ENCODE results near the gene LRP2.

DNA sequence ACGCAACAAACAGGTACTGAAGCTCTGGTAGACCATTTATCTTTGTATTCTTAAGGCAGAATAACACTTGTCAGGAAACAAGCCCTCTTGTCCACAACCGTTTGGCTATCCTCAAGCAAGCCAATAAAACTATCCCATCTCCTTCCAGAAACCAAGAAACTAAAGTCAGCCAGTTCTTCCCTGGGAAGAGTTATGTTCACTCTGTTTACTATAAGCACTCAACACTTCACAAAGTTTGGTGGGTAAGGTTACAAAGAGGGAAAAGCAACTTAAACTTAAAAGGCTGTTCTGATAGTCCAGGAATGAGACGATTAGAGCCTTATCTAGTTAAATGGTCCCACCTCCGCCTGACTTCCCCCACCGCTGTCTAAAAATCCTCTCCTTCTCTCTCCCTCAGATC lies 25.6 kb downstream of the LRP2 start:
- TF ChIP-seq, protein P1, sequence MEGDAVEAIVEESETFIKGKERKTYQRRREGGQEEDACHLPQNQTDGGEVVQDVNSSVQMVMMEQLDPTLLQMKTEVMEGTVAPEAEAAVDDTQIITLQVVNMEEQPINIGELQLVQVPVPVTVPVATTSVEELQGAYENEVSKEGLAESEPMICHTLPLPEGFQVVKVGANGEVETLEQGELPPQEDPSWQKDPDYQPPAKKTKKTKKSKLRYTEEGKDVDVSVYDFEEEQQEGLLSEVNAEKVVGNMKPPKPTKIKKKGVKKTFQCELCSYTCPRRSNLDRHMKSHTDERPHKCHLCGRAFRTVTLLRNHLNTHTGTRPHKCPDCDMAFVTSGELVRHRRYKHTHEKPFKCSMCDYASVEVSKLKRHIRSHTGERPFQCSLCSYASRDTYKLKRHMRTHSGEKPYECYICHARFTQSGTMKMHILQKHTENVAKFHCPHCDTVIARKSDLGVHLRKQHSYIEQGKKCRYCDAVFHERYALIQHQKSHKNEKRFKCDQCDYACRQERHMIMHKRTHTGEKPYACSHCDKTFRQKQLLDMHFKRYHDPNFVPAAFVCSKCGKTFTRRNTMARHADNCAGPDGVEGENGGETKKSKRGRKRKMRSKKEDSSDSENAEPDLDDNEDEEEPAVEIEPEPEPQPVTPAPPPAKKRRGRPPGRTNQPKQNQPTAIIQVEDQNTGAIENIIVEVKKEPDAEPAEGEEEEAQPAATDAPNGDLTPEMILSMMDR (IDR thresholded peaks at IDR 0.05; ENCODE audit: low read depth, low read length, missing input control) = no peak
- TF ChIP-seq YY1 (IDR thresholded peaks at IDR 0.05) (no peak), HNF4A (conservative IDR thresholded peaks at IDR 0.05) (no peak), EGR1 (IDR thresholded peaks at IDR 0.05; ENCODE audit: low read depth in 2 of 2) (no peak), RAD21 (IDR thresholded peaks at IDR 0.05) (no peak), GABPA (IDR thresholded peaks at IDR 0.05 in 1 of 2, conservative IDR thresholded peaks at IDR 0.05 in 1 of 2) (no peak), JUND (IDR thresholded peaks at IDR 0.05) (no peak), TAF1 (conservative IDR thresholded peaks at IDR 0.05) (no peak), FOXA2 (IDR thresholded peaks at IDR 0.05) (no peak)
- TF ChIP-seq, protein P2, sequence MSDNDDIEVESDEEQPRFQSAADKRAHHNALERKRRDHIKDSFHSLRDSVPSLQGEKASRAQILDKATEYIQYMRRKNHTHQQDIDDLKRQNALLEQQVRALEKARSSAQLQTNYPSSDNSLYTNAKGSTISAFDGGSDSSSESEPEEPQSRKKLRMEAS (IDR thresholded peaks at IDR 0.05) = no peak
- TF ChIP-seq, protein P3, sequence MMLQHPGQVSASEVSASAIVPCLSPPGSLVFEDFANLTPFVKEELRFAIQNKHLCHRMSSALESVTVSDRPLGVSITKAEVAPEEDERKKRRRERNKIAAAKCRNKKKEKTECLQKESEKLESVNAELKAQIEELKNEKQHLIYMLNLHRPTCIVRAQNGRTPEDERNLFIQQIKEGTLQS (IDR thresholded peaks at IDR 0.05) = no peak
- TF ChIP-seq, protein P4, sequence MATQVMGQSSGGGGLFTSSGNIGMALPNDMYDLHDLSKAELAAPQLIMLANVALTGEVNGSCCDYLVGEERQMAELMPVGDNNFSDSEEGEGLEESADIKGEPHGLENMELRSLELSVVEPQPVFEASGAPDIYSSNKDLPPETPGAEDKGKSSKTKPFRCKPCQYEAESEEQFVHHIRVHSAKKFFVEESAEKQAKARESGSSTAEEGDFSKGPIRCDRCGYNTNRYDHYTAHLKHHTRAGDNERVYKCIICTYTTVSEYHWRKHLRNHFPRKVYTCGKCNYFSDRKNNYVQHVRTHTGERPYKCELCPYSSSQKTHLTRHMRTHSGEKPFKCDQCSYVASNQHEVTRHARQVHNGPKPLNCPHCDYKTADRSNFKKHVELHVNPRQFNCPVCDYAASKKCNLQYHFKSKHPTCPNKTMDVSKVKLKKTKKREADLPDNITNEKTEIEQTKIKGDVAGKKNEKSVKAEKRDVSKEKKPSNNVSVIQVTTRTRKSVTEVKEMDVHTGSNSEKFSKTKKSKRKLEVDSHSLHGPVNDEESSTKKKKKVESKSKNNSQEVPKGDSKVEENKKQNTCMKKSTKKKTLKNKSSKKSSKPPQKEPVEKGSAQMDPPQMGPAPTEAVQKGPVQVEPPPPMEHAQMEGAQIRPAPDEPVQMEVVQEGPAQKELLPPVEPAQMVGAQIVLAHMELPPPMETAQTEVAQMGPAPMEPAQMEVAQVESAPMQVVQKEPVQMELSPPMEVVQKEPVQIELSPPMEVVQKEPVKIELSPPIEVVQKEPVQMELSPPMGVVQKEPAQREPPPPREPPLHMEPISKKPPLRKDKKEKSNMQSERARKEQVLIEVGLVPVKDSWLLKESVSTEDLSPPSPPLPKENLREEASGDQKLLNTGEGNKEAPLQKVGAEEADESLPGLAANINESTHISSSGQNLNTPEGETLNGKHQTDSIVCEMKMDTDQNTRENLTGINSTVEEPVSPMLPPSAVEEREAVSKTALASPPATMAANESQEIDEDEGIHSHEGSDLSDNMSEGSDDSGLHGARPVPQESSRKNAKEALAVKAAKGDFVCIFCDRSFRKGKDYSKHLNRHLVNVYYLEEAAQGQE (IDR thresholded peaks at IDR 0.05) = no peak

Measured in liver (tissue), 3 donors.